HCEC 1CT (cell line): Measurements from ENCODE around the gene RHBDL2.
"Not testable (repeated sequence)": the region's sequence is repeated elsewhere in the genome, so short reads cannot be mapped to it uniquely, and the experiment has no call there.

Source experiments
- DNase-seq: peaks from one replicate; pipeline ENCODE4 v3.0.0-alpha.2; 2017

Gene RHBDL2

GRCh38 chr1:38932571-38932970 is 9.1 kb downstream of the RHBDL2 start:
- no peak for DNase-seq

- DNase-seq, result no peak
Observed at GRCh38 chr1:38929476-38929875, 12.2 kb downstream of the RHBDL2 start.

- no peak for DNase-seq
Observed at GRCh38 chr1:38929054-38929453, 12.6 kb downstream of the RHBDL2 start.

GRCh38 chr1:38926091-38926490 is 15.5 kb downstream of the RHBDL2 start:
- no peak for DNase-seq

GRCh38 chr1:38925391-38925790 is 16.2 kb downstream of the RHBDL2 start:
- no peak for DNase-seq

- DNase-seq, result no peak
Observed at GRCh38 chr1:38923607-38924006, 18.0 kb downstream of the RHBDL2 start.

- DNase-seq, result no peak
Observed at GRCh38 chr1:38919130-38919529, 22.5 kb downstream of the RHBDL2 start.

- no peak for DNase-seq
Observed at GRCh38 chr1:38918568-38918967, 23.1 kb downstream of the RHBDL2 start.

- no peak for DNase-seq
Observed at GRCh38 chr1:38917772-38918171, 23.9 kb downstream of the RHBDL2 start.

- no peak for DNase-seq
Observed at GRCh38 chr1:38917337-38917736, 24.3 kb downstream of the RHBDL2 start.

GRCh38 chr1:38915352-38915948 is 26.2 kb downstream of the RHBDL2 start:
- DNase-seq, result no peak

- DNase-seq, result not testable (repeated sequence)
Observed at GRCh38 chr1:38914908-38915307, 26.7 kb downstream of the RHBDL2 start.

GRCh38 chr1:38908821-38909220 is 32.8 kb downstream of the RHBDL2 start:
- DNase-seq, result no peak

GRCh38 chr1:38905985-38906384 is 35.6 kb downstream of the RHBDL2 start:
- DNase-seq, result no peak

- DNase-seq, result no peak
Observed at GRCh38 chr1:38899560-38899959, 42.1 kb downstream of the RHBDL2 start.

GRCh38 chr1:38898653-38899230 is 42.9 kb downstream of the RHBDL2 start:
- no peak for DNase-seq

- no peak for DNase-seq
Observed at GRCh38 chr1:38896169-38896568, 45.5 kb downstream of the RHBDL2 start.

GRCh38 chr1:38892976-38893375 is 48.7 kb downstream of the RHBDL2 start:
- no peak for DNase-seq

- no peak for DNase-seq
Observed at GRCh38 chr1:38891753-38892152, 49.9 kb downstream of the RHBDL2 start.

- no peak for DNase-seq
Observed at GRCh38 chr1:38889589-38889988, 52.0 kb downstream of the RHBDL2 start.

GRCh38 chr1:38888423-38889333 is 53.0 kb downstream of the RHBDL2 start:
- no peak for DNase-seq

- DNase-seq, result no peak
Observed at GRCh38 chr1:38885092-38885491, 56.5 kb downstream of the RHBDL2 start.

GRCh38 chr1:38881487-38881886 is 60.1 kb downstream of the RHBDL2 start, which contains the start of gene GJA9:
Gene GJA9 (minus strand): TSS chr1:38881587. CDS start chr1:38876098, 5,489 bp downstream.
- no peak for DNase-seq

- no peak for DNase-seq
Observed at GRCh38 chr1:38875811-38876210, 65.8 kb downstream of the RHBDL2 start.
